GM19324 (cell line): ENCODE measurements around the gene CENPE.
"Not testable (repeated sequence)": the region's sequence is repeated elsewhere in the genome, so short reads cannot be mapped to it uniquely, and the experiment has no call there.

Experiments
- ATAC-seq: cut with Tn5 transposase; IDR thresholded peaks from one replicate; pipeline ENCODE4 v1.9.1; 2021; ENCODE audit warnings: mild to moderate bottlenecking, moderate library complexity; ENCODE audit not compliant: unreplicated experiment, low FRiP score

CENPE gene

GRCh38 chr4:103198111-103198765 is at the start of gene CENPE:
CENPE (minus strand) TSS chr4:103198343; CDS start chr4:103198319, 24 bp downstream.
- peak; percentile 99 for ATAC-seq

DNA sequence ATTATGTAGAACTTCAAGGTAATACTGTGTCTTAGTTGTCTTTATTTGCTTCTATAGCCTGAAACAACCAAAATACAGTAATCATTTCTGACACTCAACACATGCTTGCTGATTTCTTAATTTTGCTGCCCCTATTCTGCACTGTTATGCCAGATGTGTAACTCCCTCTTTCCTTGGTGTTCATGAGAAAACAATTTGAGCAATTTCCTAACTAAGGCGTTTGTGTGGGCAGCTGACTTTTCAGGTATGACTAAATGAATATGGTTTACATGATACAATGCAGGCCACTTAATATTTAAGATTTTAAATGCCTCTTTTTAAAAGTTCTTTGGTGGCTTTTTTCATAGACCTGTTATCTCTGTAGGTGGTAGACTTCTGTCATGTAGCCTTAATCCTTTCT is 46.1 kb upstream of the CENPE start:
- no peak for ATAC-seq

GRCh38 chr4:103230938-103231337 is 32.8 kb upstream of the CENPE start:
- ATAC-seq = not testable (repeated sequence)

DNA sequence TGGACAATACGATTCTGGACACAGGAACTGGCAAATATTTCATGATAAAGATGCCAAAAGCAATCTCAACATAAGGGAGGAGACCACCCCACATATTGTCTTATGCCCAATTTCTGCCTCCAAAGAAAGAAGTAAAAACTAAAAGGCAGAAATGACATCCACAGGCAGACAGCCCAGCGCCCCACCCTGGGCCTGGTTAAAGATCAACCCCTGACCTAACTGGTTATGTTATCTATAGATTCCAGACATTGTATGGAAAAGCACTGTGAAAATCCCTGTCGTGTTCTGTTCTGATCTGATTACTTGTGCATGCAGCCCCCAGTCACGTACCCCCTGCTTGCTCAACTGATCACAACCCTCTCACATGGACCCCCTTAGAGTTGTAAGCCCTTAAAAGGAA is 25.4 kb upstream of the CENPE start:
- ATAC-seq = not testable (repeated sequence)

- no peak for ATAC-seq
Observed at GRCh38 chr4:103207673-103208072, 9.5 kb upstream of the CENPE start.

GRCh38 chr4:103204111-103204510 is 6.0 kb upstream of the CENPE start:
- no peak for ATAC-seq

DNA sequence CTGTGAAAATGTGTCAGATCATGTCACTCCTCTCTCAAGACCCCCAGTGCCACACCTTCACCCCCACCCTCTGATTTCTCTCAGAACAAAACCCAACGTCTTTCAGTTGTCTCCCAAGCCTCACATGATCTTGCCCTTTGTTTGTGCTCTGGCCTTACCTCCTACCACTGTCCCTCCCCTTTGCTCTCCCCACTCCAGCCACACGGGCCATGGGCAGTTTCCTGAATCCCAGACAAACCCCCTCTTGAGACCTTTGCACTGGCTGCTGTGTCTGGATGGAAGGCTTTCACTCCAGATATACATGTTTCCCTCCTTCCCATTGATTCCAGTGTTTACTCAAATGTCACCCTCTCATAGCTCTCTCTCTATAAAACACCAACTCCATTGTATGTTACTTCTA is 3.6 kb upstream of the CENPE start:
- ATAC-seq = no peak

- no peak for ATAC-seq
Observed at GRCh38 chr4:103201253-103201652, 3.1 kb upstream of the CENPE start.

DNA sequence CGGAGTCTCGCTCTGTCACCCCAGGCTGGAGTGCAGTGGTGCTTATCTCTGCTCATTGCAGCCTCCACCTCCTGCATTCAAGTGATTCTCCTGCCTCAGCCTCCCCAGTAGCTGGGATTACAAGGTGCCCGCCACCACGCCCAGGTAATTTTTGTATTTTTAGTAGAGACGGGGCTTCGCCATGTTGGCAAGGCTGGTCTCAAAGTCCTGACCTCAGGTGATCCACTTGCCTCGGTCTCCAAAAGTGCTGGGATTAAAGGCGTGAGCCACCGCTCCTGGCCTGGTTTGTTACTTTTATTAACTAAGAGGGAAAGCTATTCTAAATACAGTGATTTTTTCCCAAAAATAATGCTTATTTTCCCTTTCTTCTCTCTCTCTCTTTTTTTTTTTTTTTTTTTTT is 866 bp upstream of the CENPE start:
- ATAC-seq = no peak

- ATAC-seq = peak; percentile 43
Observed at GRCh38 chr4:103197765-103198110, 405 bp downstream of the CENPE start.

DNA sequence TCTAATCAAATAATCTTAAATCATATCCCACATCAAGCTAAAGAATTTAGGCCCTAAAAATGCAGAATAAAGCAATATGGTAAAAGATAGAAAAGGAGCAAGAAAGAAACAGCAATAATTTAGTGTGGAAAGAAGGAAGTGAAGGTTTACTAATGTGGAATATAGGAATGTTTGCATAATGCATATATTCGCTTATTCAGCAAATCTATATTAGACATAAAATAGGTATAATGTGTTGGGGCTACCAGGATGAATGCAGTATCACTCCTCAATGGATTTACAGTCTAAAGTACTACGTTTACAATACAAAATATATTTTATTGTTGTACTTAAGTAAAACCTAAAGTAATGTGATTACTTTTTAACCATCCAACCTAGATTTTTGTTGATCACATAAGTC is 4.7 kb downstream of the CENPE start:
- ATAC-seq = no peak

DNA sequence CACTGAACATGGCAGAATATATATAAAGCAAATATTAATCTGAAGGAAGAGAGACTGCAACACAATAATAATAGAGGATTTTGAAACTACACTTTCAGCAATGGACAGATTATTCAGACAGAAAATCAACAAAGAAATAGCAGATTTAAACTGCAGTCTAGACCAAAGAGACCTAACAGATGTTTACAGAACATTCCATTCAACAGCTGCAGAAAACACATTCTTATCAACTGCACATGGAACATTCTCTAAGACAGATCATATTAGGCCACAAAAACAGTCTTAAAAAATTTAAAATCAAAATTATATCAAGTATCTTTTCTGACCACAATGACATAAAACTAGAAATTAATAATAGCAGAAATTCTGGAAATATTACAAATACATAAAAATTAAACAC is 27.1 kb downstream of the CENPE start:
- ATAC-seq = no peak

DNA sequence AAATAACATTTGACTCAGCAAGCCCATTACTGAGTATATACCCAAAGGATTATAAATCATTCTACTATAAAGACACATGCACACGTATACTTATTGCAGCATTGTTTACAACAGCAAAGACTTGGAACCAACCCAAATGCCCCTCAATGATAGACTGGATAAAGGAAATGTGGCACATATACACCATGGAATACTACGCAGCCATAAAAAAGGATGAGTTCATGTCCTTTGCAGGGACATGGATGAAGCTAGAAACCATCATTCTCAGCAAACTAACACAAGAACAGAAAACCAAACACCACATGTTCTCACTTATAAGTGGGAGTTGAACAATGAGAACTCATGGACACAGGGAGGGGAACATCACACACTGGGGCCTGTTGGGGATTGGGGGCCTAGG is 28.4 kb downstream of the CENPE start:
- ATAC-seq = not testable (repeated sequence)

DNA sequence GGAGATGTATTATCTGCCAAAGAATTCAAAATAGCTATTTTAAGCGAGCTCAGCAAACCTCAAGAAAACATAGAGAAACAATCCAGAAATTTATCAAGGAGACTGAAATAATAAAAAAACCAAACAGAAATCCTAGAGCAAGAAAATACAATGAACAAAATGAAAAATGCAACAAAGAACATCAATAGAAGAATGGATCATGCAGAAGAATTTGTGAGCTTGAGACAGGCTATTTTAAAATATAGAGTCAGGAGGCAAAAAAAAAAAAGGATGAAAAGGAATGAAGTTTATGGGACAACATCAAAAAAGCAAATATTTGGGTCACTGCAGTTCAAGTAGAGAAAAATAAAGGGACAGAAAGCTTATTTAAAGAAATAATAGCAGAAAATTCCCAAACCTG is 29.1 kb downstream of the CENPE start:
- no peak for ATAC-seq

DNA sequence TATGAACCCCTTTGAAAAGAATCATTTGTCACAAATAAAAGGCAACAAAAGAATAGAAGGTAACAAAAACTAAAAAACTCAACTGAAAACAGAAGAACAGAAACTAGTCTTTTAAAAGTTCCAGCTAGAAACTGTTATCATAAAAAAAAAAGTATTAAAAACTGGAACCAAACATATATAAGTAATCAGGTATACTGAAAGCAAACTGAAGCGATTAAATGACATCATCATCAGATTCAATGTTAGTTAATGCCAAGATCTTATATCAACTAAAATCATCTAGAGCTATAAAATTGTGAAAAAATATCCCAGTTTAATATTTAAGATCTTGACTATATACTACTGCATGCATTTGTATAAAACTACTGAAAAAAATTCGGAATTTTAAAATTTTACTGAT is 36.0 kb downstream of the CENPE start:
- ATAC-seq = no peak

GRCh38 chr4:103158760-103159159 is 39.4 kb downstream of the CENPE start:
- ATAC-seq = peak; percentile 63

DNA sequence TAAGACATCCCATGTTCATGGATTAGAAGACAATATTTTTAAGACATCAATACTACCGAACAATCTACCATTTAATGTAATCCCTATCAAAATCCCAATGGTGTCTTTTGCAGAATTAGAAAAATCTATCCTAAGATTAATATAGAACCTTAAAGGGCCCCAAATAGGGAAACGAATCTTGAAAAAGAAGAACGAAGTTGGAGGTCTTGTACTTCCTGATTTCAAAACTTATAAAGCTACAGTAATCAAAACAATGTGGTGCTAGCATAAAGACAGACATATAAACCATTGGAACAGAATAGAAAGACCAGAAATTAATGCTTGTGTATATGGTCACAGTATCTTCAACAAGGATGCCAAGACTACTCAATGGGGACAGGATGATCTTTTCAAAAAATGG is 42.0 kb downstream of the CENPE start:
- ATAC-seq = no peak

GRCh38 chr4:103152381-103152780 is 45.8 kb downstream of the CENPE start:
- no peak for ATAC-seq

GRCh38 chr4:103150677-103151076 is 47.5 kb downstream of the CENPE start:
- ATAC-seq = no peak

GRCh38 chr4:103144926-103145325 is 53.2 kb downstream of the CENPE start:
- ATAC-seq = no peak

DNA sequence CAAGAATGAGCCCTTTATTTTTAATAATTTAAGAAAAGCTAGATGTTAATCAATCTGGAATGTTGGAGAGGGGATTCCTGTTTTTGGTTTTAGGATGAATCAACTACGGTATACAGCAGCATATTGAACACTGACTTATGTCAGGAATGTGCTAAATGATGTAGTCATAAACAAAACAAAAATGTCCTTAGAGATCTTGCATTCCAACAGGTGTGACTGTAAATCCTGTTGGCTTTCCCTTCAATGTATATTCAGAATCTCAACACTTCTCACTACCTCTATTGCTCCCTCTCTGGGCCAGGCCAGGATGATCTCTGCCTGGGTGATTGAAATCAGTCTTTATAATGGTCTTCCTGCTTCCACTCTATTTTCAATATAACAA is 60.7 kb downstream of the CENPE start:
- no peak for ATAC-seq

- ATAC-seq = no peak
Observed at GRCh38 chr4:103136671-103137445, 61.3 kb downstream of the CENPE start.
